GM13976 (cell line): ENCODE measurements around the gene TNFRSF9.

Source experiments
- DNase-seq: peaks from one replicate; pipeline ENCODE4 v3.0.0; 2012; ENCODE audit warnings: low spot score
- CTCF ChIP-seq: IDR thresholded peaks from 2 replicates; pipeline ENCODE4 v1.5.1; 2012; ENCODE audit warnings: borderline replicate concordance, mild to moderate bottlenecking; ENCODE audit not compliant: insufficient read depth; ENCODE audit errors: extremely low read depth, missing control alignments, control extremely low read depth
- in situ Hi-C: fragments of 300-500 bp; cut with MboI; formaldehyde crosslinking; loops from one replicate; pipeline ENCODE4 v1.12.0; 2022; ENCODE audit warnings: low sequenced_read_pairs, mixed read lengths, inconsistent platforms; ENCODE audit not compliant: unreplicated experiment

TNFRSF9 gene

GRCh38 chr1:7888248-7889081 is 52.2 kb downstream of the TNFRSF9 start:
- no peak for TF ChIP-seq CTCF
- in situ Hi-C loops, result no loop called here
- DNase-seq, result no peak

GRCh38 chr1:7886405-7886745 is 54.3 kb downstream of the TNFRSF9 start:
- DNase-seq, result no peak
- in situ Hi-C loops, result no loop called here
- TF ChIP-seq CTCF, result no peak

- DNase-seq, result peak; percentile 43
- TF ChIP-seq CTCF, result no peak
- in situ Hi-C loops, result no loop called here
Measured at GRCh38 chr1:7885513-7886404, 54.9 kb downstream of the TNFRSF9 start.

GRCh38 chr1:7884757-7885156 is 55.9 kb downstream of the TNFRSF9 start:
- DNase-seq, result no peak
- in situ Hi-C loops, result no loop called here
- no peak for TF ChIP-seq CTCF

- DNase-seq, result no peak
- in situ Hi-C loops, result no loop called here
- no peak for TF ChIP-seq CTCF
Measured at GRCh38 chr1:7879228-7879627, 61.4 kb downstream of the TNFRSF9 start.

GRCh38 chr1:7878027-7878426 is 62.6 kb downstream of the TNFRSF9 start:
- in situ Hi-C loops, result no loop called here
- no peak for TF ChIP-seq CTCF
- no peak for DNase-seq
